ENCODE data around the gene AMFR.

Gene AMFR

DNA sequence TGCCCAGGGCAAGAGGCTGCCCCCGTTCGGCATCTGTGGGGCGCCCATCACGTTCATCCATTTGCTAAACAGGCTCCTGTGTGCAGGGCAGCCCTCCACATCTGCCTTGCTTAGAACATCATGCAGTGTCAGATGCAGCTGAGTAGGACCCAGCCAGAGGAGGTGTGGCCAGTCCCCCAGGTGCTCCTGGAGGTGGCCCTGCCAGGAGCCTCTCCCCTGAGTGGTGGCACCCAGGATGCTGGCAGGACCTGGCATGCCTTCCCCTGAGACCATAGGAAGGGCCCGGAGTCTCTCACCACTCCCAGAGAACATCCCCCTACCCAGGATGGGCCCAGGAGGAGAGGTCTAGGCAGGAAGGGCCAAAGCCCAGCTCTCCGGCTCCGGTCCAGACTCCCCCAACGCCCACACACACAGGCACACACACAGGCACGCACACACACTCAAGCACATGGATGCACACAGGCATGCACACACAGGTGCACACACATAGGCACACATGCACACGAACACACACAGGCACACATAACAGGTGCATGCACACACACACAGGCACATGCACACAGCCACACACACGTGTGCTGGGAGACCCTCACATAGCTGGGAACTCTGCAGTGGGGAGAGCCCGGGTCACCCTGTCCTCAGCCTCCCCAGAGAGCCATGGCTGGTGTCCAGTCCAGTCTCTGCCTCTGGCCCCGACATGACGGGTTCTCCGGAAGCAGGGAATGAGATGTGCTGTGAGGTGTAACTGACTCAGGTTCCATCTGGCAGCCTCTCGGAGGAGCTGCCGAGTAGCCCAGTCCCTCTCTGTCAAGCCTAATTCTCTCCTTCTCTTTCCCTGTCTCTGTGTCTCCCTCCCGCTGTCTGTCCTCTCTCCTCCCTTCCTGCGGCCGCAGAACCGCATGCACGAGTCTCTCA, 74.6 kb downstream of the AMFR start:
- no peak overlapping the region for H3K4me3 ChIP-seq (ENCODE audit: control insufficient read depth, low read depth, low read length)
- DNase-seq (ENCODE audit: low read depth), result no peak
- TF ChIP-seq, protein P1, sequence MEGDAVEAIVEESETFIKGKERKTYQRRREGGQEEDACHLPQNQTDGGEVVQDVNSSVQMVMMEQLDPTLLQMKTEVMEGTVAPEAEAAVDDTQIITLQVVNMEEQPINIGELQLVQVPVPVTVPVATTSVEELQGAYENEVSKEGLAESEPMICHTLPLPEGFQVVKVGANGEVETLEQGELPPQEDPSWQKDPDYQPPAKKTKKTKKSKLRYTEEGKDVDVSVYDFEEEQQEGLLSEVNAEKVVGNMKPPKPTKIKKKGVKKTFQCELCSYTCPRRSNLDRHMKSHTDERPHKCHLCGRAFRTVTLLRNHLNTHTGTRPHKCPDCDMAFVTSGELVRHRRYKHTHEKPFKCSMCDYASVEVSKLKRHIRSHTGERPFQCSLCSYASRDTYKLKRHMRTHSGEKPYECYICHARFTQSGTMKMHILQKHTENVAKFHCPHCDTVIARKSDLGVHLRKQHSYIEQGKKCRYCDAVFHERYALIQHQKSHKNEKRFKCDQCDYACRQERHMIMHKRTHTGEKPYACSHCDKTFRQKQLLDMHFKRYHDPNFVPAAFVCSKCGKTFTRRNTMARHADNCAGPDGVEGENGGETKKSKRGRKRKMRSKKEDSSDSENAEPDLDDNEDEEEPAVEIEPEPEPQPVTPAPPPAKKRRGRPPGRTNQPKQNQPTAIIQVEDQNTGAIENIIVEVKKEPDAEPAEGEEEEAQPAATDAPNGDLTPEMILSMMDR (conservative IDR thresholded peaks at IDR 0.05; ENCODE audit: control insufficient read depth, insufficient read depth, low read depth, low read length), result no peak

DNA sequence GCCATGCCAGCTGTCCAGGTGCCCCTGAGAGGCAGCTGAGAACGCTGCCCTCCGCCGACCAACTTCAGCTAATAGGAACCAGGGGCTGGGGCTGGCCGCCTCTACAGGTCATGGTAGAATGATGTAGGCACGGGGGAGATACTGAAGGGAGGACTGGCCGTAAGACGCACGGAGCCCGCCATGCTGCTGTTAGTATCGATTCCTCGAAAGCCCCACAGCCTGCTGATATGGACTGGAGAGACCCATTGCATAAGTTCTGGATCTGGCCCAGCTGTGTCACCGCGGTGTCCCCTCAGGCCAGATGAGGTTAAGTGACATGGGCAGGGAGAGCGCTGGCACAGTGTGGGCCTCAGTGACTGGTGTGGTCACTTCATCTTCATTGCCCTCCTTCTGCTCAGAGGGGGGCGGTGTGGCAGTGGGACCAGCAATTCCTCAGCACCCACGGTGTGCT, 75.6 kb downstream of the AMFR start:
- no peak for DNase-seq (ENCODE audit: low read depth)
- TF ChIP-seq, protein P1 (conservative IDR thresholded peaks at IDR 0.05; ENCODE audit: control insufficient read depth, insufficient read depth, low read depth, low read length), result no peak
- no peak overlapping the region for H3K4me3 ChIP-seq (ENCODE audit: control insufficient read depth, low read depth, low read length)

DNA sequence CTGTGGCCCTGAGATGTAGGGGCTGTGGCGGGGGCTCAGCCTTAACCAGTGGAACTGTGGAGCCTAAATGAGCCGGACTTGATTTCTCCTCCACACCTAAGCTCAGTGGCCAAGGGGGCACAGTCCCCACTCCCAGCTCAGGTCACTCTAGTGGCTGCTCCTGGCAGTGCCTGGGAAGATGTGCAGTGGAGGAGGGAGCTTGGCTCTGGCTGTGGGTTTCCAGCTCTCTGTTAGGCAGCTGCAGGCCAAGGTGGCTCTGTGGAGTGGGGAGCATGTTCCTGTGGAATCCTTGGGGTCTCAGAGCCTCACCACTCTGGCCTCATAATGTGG, 76.3 kb downstream of the AMFR start:
- no peak overlapping the region for H3K4me3 ChIP-seq (ENCODE audit: control insufficient read depth, low read depth, low read length)
- DNase-seq (ENCODE audit: low read depth), result no peak
- TF ChIP-seq, protein P1 (conservative IDR thresholded peaks at IDR 0.05; ENCODE audit: control insufficient read depth, insufficient read depth, low read depth, low read length), result no peak

DNA sequence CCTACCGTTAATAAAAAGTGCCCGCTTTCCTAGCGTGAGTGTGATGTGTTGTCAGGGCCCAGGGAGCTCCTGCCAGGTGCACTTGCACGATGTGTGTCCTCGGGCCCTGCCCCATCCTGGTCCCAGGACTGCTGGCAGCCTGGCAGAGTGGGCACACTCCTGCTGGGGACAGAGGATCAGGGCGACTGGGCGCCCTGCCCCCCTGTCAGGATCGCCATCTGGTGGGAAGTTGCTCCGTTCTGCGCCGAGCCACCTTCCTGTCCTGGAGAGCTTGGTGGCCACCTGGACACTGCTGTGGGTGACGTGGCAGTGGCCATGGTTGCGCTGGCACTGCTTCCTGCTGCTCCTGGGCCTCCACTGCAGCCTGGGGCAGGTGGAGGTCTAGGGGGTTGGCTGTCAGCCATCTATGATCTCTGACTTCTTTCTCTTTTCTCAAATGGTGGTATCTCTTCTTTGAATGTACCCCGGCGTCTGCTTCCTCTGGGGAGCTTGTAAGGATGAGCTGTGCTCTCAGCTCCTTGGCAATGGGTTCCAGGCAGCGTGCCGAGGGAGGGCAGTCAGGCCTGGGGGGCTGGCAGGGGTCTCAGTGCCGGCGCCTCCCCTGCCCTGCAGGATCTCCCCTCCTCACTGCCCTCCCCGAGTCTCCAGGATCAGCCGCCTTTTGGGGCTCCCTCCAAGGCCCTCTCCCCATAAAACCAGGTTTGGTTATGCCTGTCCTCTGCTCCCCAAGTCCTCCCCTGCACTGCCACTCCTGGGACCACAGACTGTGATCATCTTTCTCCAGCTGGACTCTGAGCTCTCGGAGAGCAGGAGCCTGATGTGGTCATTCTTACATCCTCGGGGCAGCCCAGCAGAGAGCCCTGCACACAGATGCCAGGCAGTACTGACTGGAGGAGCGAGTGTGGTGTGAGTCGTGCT, 76.9 kb downstream of the AMFR start:
- no peak overlapping the region for H3K4me3 ChIP-seq (ENCODE audit: control insufficient read depth, low read depth, low read length)
- no peak for DNase-seq (ENCODE audit: low read depth)
- TF ChIP-seq, protein P1 (conservative IDR thresholded peaks at IDR 0.05; ENCODE audit: control insufficient read depth, insufficient read depth, low read depth, low read length), result no peak

DNA sequence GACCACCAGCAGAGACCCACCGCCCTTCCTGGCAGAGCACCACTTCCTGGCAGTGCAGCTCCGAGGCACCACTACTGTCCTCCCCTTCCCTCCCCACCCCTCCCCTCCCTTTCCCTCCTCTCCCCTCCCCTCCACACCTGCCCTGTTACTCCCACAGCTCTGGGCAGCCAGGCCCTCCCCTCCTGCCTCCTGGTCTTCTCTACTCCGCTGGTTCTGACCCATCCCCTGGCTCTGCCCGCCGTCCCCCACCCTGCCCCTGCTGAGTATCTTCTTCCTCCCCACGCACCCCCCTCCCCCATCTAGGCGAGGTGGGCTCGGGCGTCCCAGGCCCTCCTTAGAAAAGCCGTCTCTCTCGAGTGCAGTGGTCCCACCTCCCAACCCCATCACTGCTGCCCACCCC, 77.7 kb downstream of the AMFR start:
- no peak overlapping the region for H3K4me3 ChIP-seq (ENCODE audit: control insufficient read depth, low read depth, low read length)
- TF ChIP-seq, protein P1 (conservative IDR thresholded peaks at IDR 0.05; ENCODE audit: control insufficient read depth, insufficient read depth, low read depth, low read length), result no peak
- no peak for DNase-seq (ENCODE audit: low read depth)

DNA sequence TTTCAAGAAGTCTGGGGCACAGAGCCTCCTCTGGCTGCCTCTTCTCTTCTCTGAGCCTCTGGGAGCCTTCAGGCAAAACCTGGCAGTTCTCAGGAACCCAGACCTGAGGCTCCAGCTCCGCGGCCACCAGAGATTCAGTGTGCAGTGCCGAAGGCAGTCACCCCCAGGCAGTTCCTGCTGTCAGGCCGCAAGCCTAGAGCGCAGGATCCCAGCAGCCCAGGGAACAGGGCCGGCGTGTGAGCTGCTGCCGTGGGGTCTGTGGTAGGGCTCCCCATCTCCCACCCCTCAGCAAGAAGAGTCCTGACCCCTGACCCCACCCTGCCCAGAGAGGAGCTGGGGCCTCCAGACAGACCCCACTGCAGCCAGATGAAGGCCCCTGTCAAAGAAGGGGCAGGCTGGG, 78.2 kb downstream of the AMFR start:
- no peak for DNase-seq (ENCODE audit: low read depth)
- no peak overlapping the region for H3K4me3 ChIP-seq (ENCODE audit: control insufficient read depth, low read depth, low read length)
- TF ChIP-seq, protein P1 (conservative IDR thresholded peaks at IDR 0.05; ENCODE audit: control insufficient read depth, insufficient read depth, low read depth, low read length), result no peak

Measured in fibroblast of mammary gland (primary cell).